SK-N-SH (cell line): Measurements from ENCODE around the gene INPP5E.
A peak's percentile ranks its signal among the peaks of the same experiment; 100 is the strongest.

Source experiments
- CHD2 ChIP-seq: fragments of 150-350 bp; IDR thresholded peaks from 2 replicates; pipeline ENCODE4 v1.6.1; 2018; ENCODE audit warnings: low read length; ENCODE audit not compliant: partially characterized antibody
- YY1 ChIP-seq: IDR thresholded peaks from 2 replicates; pipeline ENCODE4 v1.4.0; 2012; ENCODE audit warnings: low read depth, mild to moderate bottlenecking
- TF ChIP-seq, protein P1 (sequence below): fragments of 200-600 bp; sonication (generic); IDR thresholded peaks from 2 replicates; pipeline ENCODE4 v1.6.1; 2017; ENCODE audit warnings: antibody characterized with exemption, mild to moderate bottlenecking, moderate library complexity

DNA sequence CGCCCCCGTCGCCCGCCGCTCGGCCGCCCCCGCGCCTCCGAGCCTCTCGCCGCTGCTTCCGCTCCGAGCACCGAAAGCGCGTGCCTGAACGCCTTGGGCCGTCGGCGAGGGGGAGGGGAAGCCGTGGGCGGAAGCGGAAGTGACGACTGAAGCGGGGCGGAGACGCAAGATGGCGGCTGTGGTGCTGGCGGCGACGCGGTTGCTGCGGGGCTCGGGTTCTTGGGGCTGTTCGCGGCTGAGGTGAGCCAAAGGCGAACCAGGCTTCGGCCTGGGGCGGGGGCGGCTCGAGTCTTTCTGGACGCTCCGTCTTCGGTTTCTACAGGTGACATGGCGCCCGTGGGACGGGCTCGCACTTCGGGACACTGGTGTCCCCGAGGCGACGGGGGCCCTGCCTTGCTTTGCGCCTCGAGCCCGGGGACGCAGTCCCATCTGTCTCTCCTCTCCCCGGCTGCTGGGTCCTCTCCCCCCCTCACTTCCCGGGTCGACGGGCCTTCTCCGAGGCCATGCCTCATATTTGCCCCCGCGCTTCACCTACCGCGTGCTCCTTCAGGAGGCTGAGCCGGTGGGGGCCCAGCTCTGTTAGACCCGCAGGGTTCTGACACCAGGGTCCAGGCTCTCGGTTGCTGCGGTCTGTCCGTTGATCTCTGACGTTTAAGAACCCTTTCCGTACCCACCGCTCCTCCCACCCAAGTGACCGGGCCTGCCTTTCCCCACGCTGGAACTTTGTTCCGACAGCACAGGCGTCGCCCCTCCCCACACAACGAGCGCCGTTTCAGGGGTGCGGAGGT lies 29.0 kb downstream of the INPP5E start, which contains the start of the genes ENTR1 and PMPCA:
- TF ChIP-seq YY1 (peak; percentile 97), CHD2 (peak; percentile 80)
- TF ChIP-seq, protein P1, sequence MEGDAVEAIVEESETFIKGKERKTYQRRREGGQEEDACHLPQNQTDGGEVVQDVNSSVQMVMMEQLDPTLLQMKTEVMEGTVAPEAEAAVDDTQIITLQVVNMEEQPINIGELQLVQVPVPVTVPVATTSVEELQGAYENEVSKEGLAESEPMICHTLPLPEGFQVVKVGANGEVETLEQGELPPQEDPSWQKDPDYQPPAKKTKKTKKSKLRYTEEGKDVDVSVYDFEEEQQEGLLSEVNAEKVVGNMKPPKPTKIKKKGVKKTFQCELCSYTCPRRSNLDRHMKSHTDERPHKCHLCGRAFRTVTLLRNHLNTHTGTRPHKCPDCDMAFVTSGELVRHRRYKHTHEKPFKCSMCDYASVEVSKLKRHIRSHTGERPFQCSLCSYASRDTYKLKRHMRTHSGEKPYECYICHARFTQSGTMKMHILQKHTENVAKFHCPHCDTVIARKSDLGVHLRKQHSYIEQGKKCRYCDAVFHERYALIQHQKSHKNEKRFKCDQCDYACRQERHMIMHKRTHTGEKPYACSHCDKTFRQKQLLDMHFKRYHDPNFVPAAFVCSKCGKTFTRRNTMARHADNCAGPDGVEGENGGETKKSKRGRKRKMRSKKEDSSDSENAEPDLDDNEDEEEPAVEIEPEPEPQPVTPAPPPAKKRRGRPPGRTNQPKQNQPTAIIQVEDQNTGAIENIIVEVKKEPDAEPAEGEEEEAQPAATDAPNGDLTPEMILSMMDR, result no peak
